HepG2 (cell line): ENCODE measurements around the gene SYCE3. TPM values are rescaled to one million over a fixed set of nuclear protein-coding genes. Genes with fewer than 3 reads are reported as not detected.
A peak's percentile ranks its signal among the peaks of the same experiment; 100 is the strongest.

ENCODE experiments used
- ATAD3A ChIP-seq: sonication (generic); formaldehyde crosslinking; IDR thresholded peaks from 2 replicates; pipeline ENCODE4 v1.4.0; 2020; ENCODE audit warnings: missing genetic modification reagents
- CBX1 ChIP-seq: IDR thresholded peaks from one replicate; pipeline ENCODE4 v1.6.1; 2016; ENCODE audit warnings: antibody characterized with exemption, low read depth
- GMEB1 ChIP-seq: sonication (generic); formaldehyde crosslinking; IDR thresholded peaks from 2 replicates; pipeline ENCODE4 v1.5.1; 2020; ENCODE audit warnings: missing genetic modification reagents, mild to moderate bottlenecking, borderline replicate concordance
- HNRNPK ChIP-seq: fragments of 200-400 bp; formaldehyde crosslinking; IDR thresholded peaks from 2 replicates; pipeline ENCODE4 v1.6.1; 2018; ENCODE audit warnings: low read length, low read depth, moderate library complexity, mild to moderate bottlenecking; ENCODE audit not compliant: poor library complexity, severe bottlenecking
- HNRNPUL1 ChIP-seq: fragments of 200-400 bp; formaldehyde crosslinking; IDR thresholded peaks from 2 replicates; pipeline ENCODE4 v1.6.1; 2017; ENCODE audit warnings: low read depth, mild to moderate bottlenecking, low read length, moderate library complexity
- HOXA5 ChIP-seq: sonication (generic); formaldehyde crosslinking; IDR thresholded peaks from 2 replicates; pipeline ENCODE4 v1.4.0; 2020; ENCODE audit warnings: missing genetic modification reagents
- IKZF5 ChIP-seq: IDR thresholded peaks from 2 replicates; pipeline ENCODE4 v1.6.1; 2018; ENCODE audit warnings: missing genetic modification reagents, mild to moderate bottlenecking, missing compliant biosample characterization
- MBNL3 ChIP-seq: fragments of 250-450 bp; sonication (Bioruptor Pico); conservative IDR thresholded peaks from 2 replicates; pipeline ENCODE4 v1.8.0; 2022; ENCODE audit warnings: mild to moderate bottlenecking, inconsistent platforms
- NFKBIZ ChIP-seq: IDR thresholded peaks from 2 replicates; pipeline ENCODE4 v1.6.1; 2018; ENCODE audit warnings: missing genetic modification reagents, missing compliant biosample characterization
- NKX3-1 ChIP-seq: sonication (generic); formaldehyde crosslinking; IDR thresholded peaks from 2 replicates; pipeline ENCODE4 v1.5.0; 2020; ENCODE audit warnings: missing genetic modification reagents
- TCF12 ChIP-seq, 2 experiments: fragments of 450-650 bp in 1 of 2; sonication (generic) in 1 of 2; formaldehyde crosslinking in 1 of 2; IDR thresholded peaks; 2 replicates each; pipeline versions ENCODE4 v1.6.1 to v1.8.0; 2017 to 2022; ENCODE audit warnings: antibody characterized with exemption in 1 of 2, mild to moderate bottlenecking in 1 of 2, missing genetic modification reagents in 1 of 2, moderate library complexity in 1 of 2
- ZFP41 ChIP-seq: sonication (generic); formaldehyde crosslinking; IDR thresholded peaks from 2 replicates; pipeline ENCODE4 v1.4.0; 2020; ENCODE audit warnings: mild to moderate bottlenecking, missing genetic modification reagents, borderline replicate concordance
- ZKSCAN5 ChIP-seq: sonication (generic); formaldehyde crosslinking; IDR thresholded peaks from 2 replicates; pipeline ENCODE4 v1.5.1; 2020; ENCODE audit warnings: mild to moderate bottlenecking, missing genetic modification reagents
- ZNF17 ChIP-seq: sonication (generic); formaldehyde crosslinking; IDR thresholded peaks from 2 replicates; pipeline ENCODE4 v1.5.0; 2020; ENCODE audit warnings: mild to moderate bottlenecking, missing genetic modification reagents
- ZNF292 ChIP-seq: sonication (generic); formaldehyde crosslinking; IDR thresholded peaks from 2 replicates; pipeline ENCODE4 v1.8.1; 2022; ENCODE audit warnings: mild to moderate bottlenecking, low read depth, missing genetic modification reagents, borderline replicate concordance
- ZNF335 ChIP-seq: sonication (generic); formaldehyde crosslinking; IDR thresholded peaks from 2 replicates; pipeline ENCODE4 v1.4.0; 2020; ENCODE audit warnings: missing genetic modification reagents
- ZNF367 ChIP-seq: sonication (generic); formaldehyde crosslinking; IDR thresholded peaks from 2 replicates; pipeline ENCODE4 v1.4.0; 2020; ENCODE audit warnings: missing genetic modification reagents, borderline replicate concordance
- ZNF383 ChIP-seq: sonication (generic); formaldehyde crosslinking; IDR thresholded peaks from 2 replicates; pipeline ENCODE4 v1.4.0; 2020; ENCODE audit warnings: missing genetic modification reagents, mild to moderate bottlenecking, borderline replicate concordance
- ZNF607 ChIP-seq: sonication (generic); formaldehyde crosslinking; IDR thresholded peaks from 2 replicates; pipeline ENCODE4 v1.5.1; 2020; ENCODE audit warnings: missing genetic modification reagents, mild to moderate bottlenecking, borderline replicate concordance
- ZNF614 ChIP-seq: IDR thresholded peaks from 2 replicates; pipeline ENCODE4 v1.6.1; 2018; ENCODE audit warnings: missing biosample characterization, missing genetic modification reagents, inconsistent platforms, borderline replicate concordance
- ZNF615 ChIP-seq: sonication (generic); formaldehyde crosslinking; IDR thresholded peaks from 2 replicates; pipeline ENCODE4 v1.5.0; 2020; ENCODE audit warnings: mild to moderate bottlenecking, missing genetic modification reagents, borderline replicate concordance
- ZNF776 ChIP-seq: sonication (generic); formaldehyde crosslinking; IDR thresholded peaks from 2 replicates; pipeline ENCODE4 v1.4.0; 2020; ENCODE audit warnings: mild to moderate bottlenecking, missing genetic modification reagents
- ZNF784 ChIP-seq: sonication (generic); formaldehyde crosslinking; IDR thresholded peaks from 2 replicates; pipeline ENCODE4 v1.5.1; 2020; ENCODE audit warnings: missing genetic modification reagents, mild to moderate bottlenecking, borderline replicate concordance
- ZNF839 ChIP-seq: sonication (generic); formaldehyde crosslinking; IDR thresholded peaks from 2 replicates; pipeline ENCODE4 v1.4.0; 2020; ENCODE audit warnings: missing genetic modification reagents, mild to moderate bottlenecking, borderline replicate concordance
- polyA plus RNA-seq, 8 experiments: library from polyadenylated mRNA; depleted of rRNA in 3 of 8; stranded (reverse) in 7 of 8; unstranded in 1 of 8; fragments of >200 nt; fragmentation: Illumina TruSeq in 4 of 8; extraction: Trizol in 4 of 8; gene quantifications; 2 replicates each; pipeline versions ENCODE4 v1.2.1 to v1.2.3, GENCODE V29; 2011 to 2016; ENCODE audit warnings: low read depth in 4 of 8, missing spikeins in 1 of 8, mixed read lengths in 1 of 8; ENCODE audit not compliant: insufficient read depth in 1 of 8
- total RNA-seq, 5 experiments: library from RNA; depleted of rRNA; stranded (reverse); fragments of >200 nt; fragmentation: Illumina TruSeq; extraction: Trizol; gene quantifications; 2 replicates each; pipeline ENCODE4 v1.2.3, GENCODE V29; 2016; ENCODE audit warnings: low read depth in 1 of 5

Gene SYCE3
- total and polyA plus RNA-seq, 2 of the 13 experiments (the other 11 are each of a cell fraction or from before 2014, with no cell fraction given): not detected

GRCh38 chr22:50526108-50526833 lies 36.4 kb downstream of the SYCE3 start (continued):
- TF ChIP-seq ZNF615: no peak
- no peak; the same call in 1 of the 2 replicates for TF ChIP-seq ZNF383 (CRISPR knock-in tag)
- 0 out of 2 replicates have a peak, but pooled peaks have one; percentile 70 for TF ChIP-seq ZNF607 (CRISPR knock-in tag)
- TF ChIP-seq ZNF17 (CRISPR knock-in tag): no peak
- TF ChIP-seq ATAD3A: 0 out of 2 replicates have a peak, but pooled peaks have one; percentile 42
- TF ChIP-seq ZKSCAN5 (CRISPR knock-in tag): no peak
- no peak for TF ChIP-seq NKX3-1
- TF ChIP-seq ZNF292 (CRISPR knock-in tag): no peak
- peak; percentile 76 for TF ChIP-seq HNRNPK
- no peak for TF ChIP-seq NFKBIZ (CRISPR knock-in tag)
- TF ChIP-seq ZNF367 (CRISPR knock-in tag): no peak
- TF ChIP-seq ZNF776: no peak
- no peak for TF ChIP-seq ZNF784
- no peak for TF ChIP-seq ZNF335 (CRISPR knock-in tag)
- no peak for TF ChIP-seq IKZF5 (CRISPR knock-in tag)
- 0 out of 2 replicates have a peak, but pooled peaks have one; percentile 4 for TF ChIP-seq ZNF614 (CRISPR knock-in tag)
- no peak for TF ChIP-seq GMEB1 (CRISPR knock-in tag)
- TF ChIP-seq HOXA5 (CRISPR knock-in tag): peak; percentile 48
- no peak for TF ChIP-seq CBX1
- no peak for TF ChIP-seq ZFP41 (CRISPR knock-in tag)
- no peak; the same call in 1 of the 2 replicates for TF ChIP-seq ZNF839 (CRISPR knock-in tag)
- TF ChIP-seq HNRNPUL1: no peak
- TF ChIP-seq MBNL3 (CRISPR knock-in tag): no peak
- TF ChIP-seq TCF12 (IDR thresholded peaks at IDR 0.05): no peak
- TF ChIP-seq TCF12 (CRISPR knock-in tag; IDR thresholded peaks at IDR 0.05): no peak
